ENCODE measurements around the gene SPECC1L.

Gene SPECC1L

GRCh38 chr22:24414523-24414922, 143.9 kb downstream of the SPECC1L start:
- no peak for DNase-seq (ENCODE audit: low read depth in 2 of 2)

GRCh38 chr22:24414984-24415945, 144.6 kb downstream of the SPECC1L start:
- DNase-seq (ENCODE audit: low read depth in 2 of 2): no peak

GRCh38 chr22:24416095-24416494, 145.5 kb downstream of the SPECC1L start:
- DNase-seq (ENCODE audit: low read depth in 2 of 2): no peak

GRCh38 chr22:24416611-24417010, 146.0 kb downstream of the SPECC1L start:
- DNase-seq (ENCODE audit: low read depth in 2 of 2): no peak

GRCh38 chr22:24417200-24417599, 146.6 kb downstream of the SPECC1L start:
- DNase-seq (ENCODE audit: low read depth in 2 of 2): no peak

GRCh38 chr22:24417901-24418641, 147.4 kb downstream of the SPECC1L start:
- no peak for DNase-seq (ENCODE audit: low read depth in 2 of 2)

- no peak for DNase-seq (ENCODE audit: low read depth in 2 of 2)
Measured at GRCh38 chr22:24418786-24419474, 148.3 kb downstream of the SPECC1L start.

- DNase-seq (ENCODE audit: low read depth in 2 of 2): no peak
Measured at GRCh38 chr22:24419475-24419850, 148.8 kb downstream of the SPECC1L start.

GRCh38 chr22:24420072-24420976, 149.7 kb downstream of the SPECC1L start:
- no peak for DNase-seq (ENCODE audit: low read depth in 2 of 2)

- no peak for DNase-seq (ENCODE audit: low read depth in 2 of 2)
Measured at GRCh38 chr22:24420977-24421343, 150.3 kb downstream of the SPECC1L start.

- no peak for DNase-seq (ENCODE audit: low read depth in 2 of 2)
Measured at GRCh38 chr22:24421428-24421931, 150.8 kb downstream of the SPECC1L start.

- DNase-seq (ENCODE audit: low read depth in 2 of 2): no peak
Measured at GRCh38 chr22:24422102-24422665, 151.6 kb downstream of the SPECC1L start.

GRCh38 chr22:24423519-24424000, 152.9 kb downstream of the SPECC1L start:
- DNase-seq (ENCODE audit: low read depth in 2 of 2): no peak

GRCh38 chr22:24424001-24424900, 153.6 kb downstream of the SPECC1L start:
- no peak for DNase-seq (ENCODE audit: low read depth in 2 of 2)

- DNase-seq (ENCODE audit: low read depth in 2 of 2): no peak
Measured at GRCh38 chr22:24424901-24425775, 154.5 kb downstream of the SPECC1L start.

- DNase-seq (ENCODE audit: low read depth in 2 of 2): no peak
Measured at GRCh38 chr22:24426436-24426835, 155.8 kb downstream of the SPECC1L start.

- no peak for DNase-seq (ENCODE audit: low read depth in 2 of 2)
Measured at GRCh38 chr22:24426851-24427499, 156.3 kb downstream of the SPECC1L start.
